Amniotic stem cell (primary cell): ENCODE data around the gene ZP1.
A peak's percentile ranks its signal among the peaks of the same experiment; 100 is the strongest.
"Not testable (repeated sequence)": the region's sequence is repeated elsewhere in the genome, so short reads cannot be mapped to it uniquely, and the experiment has no call there.

Experiments
- DNase-seq: peaks from one replicate; lab custom pipeline; 2025; lab: John Stamatoyannopoulos, UW

The ZP1 gene

GRCh38 chr11:60866911-60867870, at the start of gene ZP1:
TSS of gene ZP1 (plus strand) at chr11:60867542. CDS start at chr11:60867562, 20 bp downstream.
- no peak for DNase-seq

GRCh38 chr11:60818057-60818456, 49.3 kb upstream of the ZP1 start:
- no peak for DNase-seq

GRCh38 chr11:60821827-60822599, 45.3 kb upstream of the ZP1 start:
- no peak for DNase-seq

- not testable (repeated sequence) for DNase-seq
These were observed 43.5 kb upstream of the ZP1 start for GRCh38 chr11:60823745-60824306.

GRCh38 chr11:60825118-60825517, 42.2 kb upstream of the ZP1 start:
- DNase-seq, result no peak

- no peak for DNase-seq
These were observed 41.6 kb upstream of the ZP1 start for GRCh38 chr11:60825790-60826189.

GRCh38 chr11:60830478-60831142, 36.7 kb upstream of the ZP1 start:
- no peak for DNase-seq

GRCh38 chr11:60831143-60831500, 36.2 kb upstream of the ZP1 start:
- DNase-seq, result peak; percentile 54

GRCh38 chr11:60831501-60832079, 35.8 kb upstream of the ZP1 start:
- no peak for DNase-seq

- no peak for DNase-seq
These were observed 32.4 kb upstream of the ZP1 start for GRCh38 chr11:60834742-60835533.

- no peak for DNase-seq
These were observed 31.9 kb upstream of the ZP1 start for GRCh38 chr11:60835534-60835846.

GRCh38 chr11:60836866-60837515, 30.4 kb upstream of the ZP1 start:
- no peak for DNase-seq

- DNase-seq, result no peak
These were observed 29.2 kb upstream of the ZP1 start for GRCh38 chr11:60838132-60838531.

GRCh38 chr11:60840470-60841430, 26.6 kb upstream of the ZP1 start:
- no peak for DNase-seq

GRCh38 chr11:60841797-60842667, 25.3 kb upstream of the ZP1 start, which contains the start of gene CCDC86:
TSS of gene CCDC86 (plus strand) at chr11:60842113. CDS start at chr11:60842125, 12 bp downstream.
- DNase-seq, result peak; percentile 77

- DNase-seq, result no peak
These were observed 24.4 kb upstream of the ZP1 start for GRCh38 chr11:60842668-60843600.
